ENCODE data around the gene PCDH9. TPM values are rescaled to one million over a fixed set of nuclear protein-coding genes. Genes with fewer than 3 reads are reported as not detected.

The PCDH9 gene
- total RNA-seq, 1 experiment from 2014 or later: 4.2 TPM

GRCh38 chr13:67095621-67096020 lies 134.5 kb downstream of the PCDH9 start:
- H3K27me3 ChIP-seq (ENCODE audit: control insufficient read depth, insufficient read depth, low read length): no peaks in the 10 kb centered on the region
- H3K4me1 ChIP-seq (ENCODE audit: control insufficient read depth, insufficient read depth, low read length): no peaks in the 10 kb centered on the region
- no peak overlapping the region for H3K27ac ChIP-seq (ENCODE audit: low read length)
- in situ Hi-C loops (cut with HindIII; ENCODE audit: low pct_unique_long_range_greater_than_20kb, low sequenced_read_pairs): no loop called here
- H3K36me3 ChIP-seq (ENCODE audit: control insufficient read depth, insufficient read depth, low read length): no peaks in the 10 kb centered on the region
- intact Hi-C loops (cut with micrococcal nuclease; ENCODE audit: unreplicated experiment): no loop called here
- no peak for DNase-seq (ENCODE audit: low read depth, low spot score)
- no TSS peak for BruUV-seq (replicated peaks)
- CTCF ChIA-PET: no interaction called here
- H3K9me3 ChIP-seq (ENCODE audit: control insufficient read depth, insufficient read depth, low read depth, low read length): no peaks in the 10 kb centered on the region
- TF ChIP-seq CTCF (IDR thresholded peaks at IDR 0.05): no peak
- TF ChIP-seq TCF7L2 (IDR thresholded peaks at IDR 0.05; ENCODE audit: low read depth, low read length): no peak
- TF ChIP-seq REST (IDR thresholded peaks at IDR 0.05; ENCODE audit: insufficient read depth in 1 of 2, low read depth in 2 of 2, low read length in 1 of 2): no peak
- TF ChIP-seq SIN3A (IDR thresholded peaks at IDR 0.05; ENCODE audit: borderline replicate concordance, insufficient read depth, low read depth, low read length): no peak
- TF ChIP-seq POLR2AphosphoS5 (IDR thresholded peaks at IDR 0.05; ENCODE audit: low read depth, low read length): no peak
- H3K4me3 ChIP-seq (ENCODE audit: low read depth in 2 of 2, low read length in 2 of 2): no peak overlapping the region
- ATAC-seq: no peak
- POLR2A ChIA-PET: no interaction called here

DNA sequence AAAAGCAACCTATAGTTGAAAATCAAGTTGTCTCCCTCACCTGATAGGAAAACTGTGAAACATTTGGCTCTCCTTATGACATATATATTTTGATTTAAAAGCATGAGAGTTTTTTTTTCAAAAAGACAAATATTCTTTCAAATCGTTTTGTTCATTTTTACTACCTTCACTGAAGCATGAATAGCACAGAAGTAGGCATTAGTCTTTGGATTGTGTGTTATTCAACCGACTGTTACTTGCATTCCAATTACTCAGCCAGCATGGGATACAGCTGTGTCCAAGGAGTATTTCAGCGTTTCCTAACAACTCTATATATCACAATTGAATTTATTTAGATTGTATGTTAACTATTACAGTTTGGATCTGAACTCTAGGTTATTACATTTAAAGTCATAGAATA lies 135.2 kb downstream of the PCDH9 start:
- BruUV-seq (replicated peaks): no TSS peak
- no peak for ATAC-seq
- DNase-seq (ENCODE audit: low read depth, low spot score): no peak
- intact Hi-C loops (cut with micrococcal nuclease; ENCODE audit: unreplicated experiment): no loop called here
- no peaks in the 10 kb centered on the region for H3K4me1 ChIP-seq (ENCODE audit: control insufficient read depth, insufficient read depth, low read length)
- in situ Hi-C loops (cut with HindIII; ENCODE audit: low pct_unique_long_range_greater_than_20kb, low sequenced_read_pairs): no loop called here
- H3K4me3 ChIP-seq (ENCODE audit: low read depth in 2 of 2, low read length in 2 of 2): no peak overlapping the region
- no peaks in the 10 kb centered on the region for H3K36me3 ChIP-seq (ENCODE audit: control insufficient read depth, insufficient read depth, low read length)
- no peaks in the 10 kb centered on the region for H3K9me3 ChIP-seq (ENCODE audit: control insufficient read depth, insufficient read depth, low read depth, low read length)
- H3K27ac ChIP-seq (ENCODE audit: low read length): no peak overlapping the region
- ChIA-PET POLR2A (no interaction called here), CTCF (interaction anchor here (0.7 kb wide), 1 partner anchor 180 kb away, joined by 3 read pairs; no protein-coding TSS in a partner anchor)
- H3K27me3 ChIP-seq (ENCODE audit: control insufficient read depth, insufficient read depth, low read length): no peaks in the 10 kb centered on the region
- TF ChIP-seq CTCF (IDR thresholded peaks at IDR 0.05): no peak

- no peak for TF ChIP-seq POLR2AphosphoS5 (IDR thresholded peaks at IDR 0.05; ENCODE audit: low read depth, low read length)
- TF ChIP-seq TCF7L2 (IDR thresholded peaks at IDR 0.05; ENCODE audit: low read depth, low read length): no peak
- no peak for TF ChIP-seq REST (IDR thresholded peaks at IDR 0.05; ENCODE audit: insufficient read depth in 1 of 2, low read depth in 2 of 2, low read length in 1 of 2)
- no peak for TF ChIP-seq CTCF (IDR thresholded peaks at IDR 0.05)
- no peak for TF ChIP-seq SIN3A (IDR thresholded peaks at IDR 0.05; ENCODE audit: borderline replicate concordance, insufficient read depth, low read depth, low read length)
- Histone ChIP-seq H3K4me1 (ENCODE audit: control insufficient read depth, insufficient read depth, low read length) (no peaks in the 10 kb centered on the region), H3K36me3 (ENCODE audit: control insufficient read depth, insufficient read depth, low read length) (no peaks in the 10 kb centered on the region), H3K4me3 (ENCODE audit: low read depth in 2 of 2, low read length in 2 of 2) (no peak overlapping the region), H3K27me3 (ENCODE audit: control insufficient read depth, insufficient read depth, low read length) (no peaks in the 10 kb centered on the region), H3K9me3 (ENCODE audit: control insufficient read depth, insufficient read depth, low read depth, low read length) (no peaks in the 10 kb centered on the region), H3K27ac (ENCODE audit: low read length) (no peak overlapping the region)
- no peak for ATAC-seq
- POLR2A ChIA-PET: no interaction called here
- BruUV-seq (replicated peaks): no TSS peak
- intact Hi-C loops (cut with micrococcal nuclease; ENCODE audit: unreplicated experiment): no loop called here
- in situ Hi-C loops (cut with HindIII; ENCODE audit: low pct_unique_long_range_greater_than_20kb, low sequenced_read_pairs): no loop called here
- DNase-seq (ENCODE audit: low read depth, low spot score): no peak
- CTCF ChIA-PET: no interaction called here
Measured at GRCh38 chr13:67094078-67094477, 136.1 kb downstream of the PCDH9 start.
